ENCODE results near the gene SAMM50.

- TF ChIP-seq CTCF (conservative IDR thresholded peaks at IDR 0.05; ENCODE audit: low read length) (no peak), EZH2phosphoT487 (IDR thresholded peaks at IDR 0.05; ENCODE audit: borderline replicate concordance) (no peak)
Observed at GRCh38 chr22:43999378-43999777, 44.1 kb downstream of the SAMM50 start.

Measured in Loucy (cell line).